GM23248 (cell line): ENCODE results near the gene MRPL40.

ENCODE experiments used
- EZH2 ChIP-seq: fragments of 200-600 bp; sonication (generic); IDR thresholded peaks from 2 replicates; pipeline ENCODE4 v1.6.1; 2018; ENCODE audit warnings: antibody characterized with exemption, mild to moderate bottlenecking; ENCODE audit not compliant: insufficient read depth, poor library complexity, severe bottlenecking
- EZH2phosphoT487 ChIP-seq: fragments of 200-600 bp; sonication (generic); IDR thresholded peaks from 2 replicates; pipeline ENCODE4 v1.6.1; 2018; ENCODE audit warnings: antibody characterized with exemption, moderate library complexity, mild to moderate bottlenecking, low read depth; ENCODE audit not compliant: insufficient read depth

DNA sequence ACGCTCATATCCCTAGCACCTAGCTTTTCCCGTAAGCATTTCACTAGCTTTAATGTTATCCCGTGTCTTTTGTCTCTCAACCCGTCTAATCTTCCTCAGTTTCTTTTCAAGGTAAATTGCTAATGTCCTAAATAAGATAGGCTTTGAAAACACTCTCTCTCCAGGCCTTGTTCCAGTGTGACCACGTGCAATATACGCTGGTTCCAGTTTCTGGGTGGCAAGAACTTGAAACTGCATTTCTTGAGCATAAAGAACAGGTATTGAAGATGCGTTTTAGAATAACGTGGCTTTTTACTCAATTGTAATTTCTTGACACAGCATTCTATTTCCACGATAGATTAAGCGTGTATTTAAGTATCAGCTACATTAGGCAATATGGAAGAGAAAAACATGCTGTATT lies 48.4 kb downstream of the MRPL40 start:
- TF ChIP-seq EZH2phosphoT487 (no peak), EZH2 (no peak)
